Measurements from ENCODE around the gene CTIF. TPM values are rescaled to one million over a fixed set of nuclear protein-coding genes. Genes with fewer than 3 reads are reported as not detected.
"Not testable (repeated sequence)": the region's sequence is repeated elsewhere in the genome, so short reads cannot be mapped to it uniquely, and the experiment has no call there.

The CTIF gene
- total and polyA plus RNA-seq, 4 donors = 10.6 to 26.7 (median 12.3) TPM

- TF ChIP-seq CTCF (IDR thresholded peaks at IDR 0.05; ENCODE audit: low read depth, low read length, missing input control) (no peak), JUND (IDR thresholded peaks at IDR 0.05) (no peak)
Observed at GRCh38 chr18:48504819-48505218, 34.0 kb upstream of the CTIF start (continued).

GRCh38 chr18:48506983-48507568, 31.8 kb upstream of the CTIF start:
- H3K27me3 ChIP-seq (ENCODE audit: control insufficient read depth in 4 of 4, insufficient read depth in 4 of 4, low read length in 3 of 4); DNase-seq (ENCODE audit: low spot score); H3K4me1 ChIP-seq (ENCODE audit: control insufficient read depth in 4 of 4, insufficient read depth in 4 of 4, low read length in 3 of 4); H3K27ac ChIP-seq (ENCODE audit: low read depth in 1 of 2, low read length in 2 of 2); H3K36me3 ChIP-seq (ENCODE audit: control insufficient read depth in 4 of 4, insufficient read depth in 3 of 4, low read depth in 1 of 4, low read length in 3 of 4); H3K9ac ChIP-seq (ENCODE audit: low read depth in 1 of 2, low read length in 2 of 2); H3K9me3 ChIP-seq (ENCODE audit: control insufficient read depth in 4 of 4, low read length in 3 of 4): not testable (repeated sequence)
- WGBS = 95% methylated on average over 1 of the region's 1 CpG
- H3K4me3 ChIP-seq (ENCODE audit: low read depth in 1 of 3, low read length in 3 of 3) = peak overlapping the region in 1 of 3 donors; percentile 5

GRCh38 chr18:48512498-48512897, 26.3 kb upstream of the CTIF start:
- not testable (repeated sequence) for H3K27ac ChIP-seq (ENCODE audit: low read depth in 1 of 2, low read length in 2 of 2); H3K9ac ChIP-seq (ENCODE audit: low read depth in 1 of 2, low read length in 2 of 2); DNase-seq (ENCODE audit: low spot score); H3K9me3 ChIP-seq (ENCODE audit: control insufficient read depth in 4 of 4, low read length in 3 of 4); H3K4me3 ChIP-seq (ENCODE audit: low read depth in 1 of 3, low read length in 3 of 3); H3K36me3 ChIP-seq (ENCODE audit: control insufficient read depth in 4 of 4, insufficient read depth in 3 of 4, low read depth in 1 of 4, low read length in 3 of 4); H3K27me3 ChIP-seq (ENCODE audit: control insufficient read depth in 4 of 4, insufficient read depth in 4 of 4, low read length in 3 of 4); H3K4me1 ChIP-seq (ENCODE audit: control insufficient read depth in 4 of 4, insufficient read depth in 4 of 4, low read length in 3 of 4)
- 81% methylated on average over 4 of the region's 4 CpGs for WGBS

GRCh38 chr18:48514786-48515185, 24.0 kb upstream of the CTIF start:
- Histone ChIP-seq H3K4me3 (ENCODE audit: low read depth in 1 of 3, low read length in 3 of 3) (no peak overlapping the region), H3K9ac (ENCODE audit: low read depth in 1 of 2, low read length in 2 of 2) (no peak overlapping the region), H3K36me3 (ENCODE audit: control insufficient read depth in 4 of 4, insufficient read depth in 3 of 4, low read depth in 1 of 4, low read length in 3 of 4) (no peaks in the 10 kb centered on the region), H3K27me3 (ENCODE audit: control insufficient read depth in 4 of 4, insufficient read depth in 4 of 4, low read length in 3 of 4) (no peaks in the 10 kb centered on the region), H3K27ac (ENCODE audit: low read depth in 1 of 2, low read length in 2 of 2) (no peak overlapping the region), H3K9me3 (ENCODE audit: control insufficient read depth in 4 of 4, low read length in 3 of 4) (no peaks in the 10 kb centered on the region), H3K4me1 (ENCODE audit: control insufficient read depth in 4 of 4, insufficient read depth in 4 of 4, low read length in 3 of 4) (no peaks in the 10 kb centered on the region)
- no peak for DNase-seq (ENCODE audit: low spot score)
- no peak for TF ChIP-seq RAD21 (IDR thresholded peaks at IDR 0.05)
- TF ChIP-seq NR2F2 (IDR thresholded peaks at IDR 0.05) = no peak
- no peak for TF ChIP-seq SP1 (IDR thresholded peaks at IDR 0.05)
- TF ChIP-seq JUND (IDR thresholded peaks at IDR 0.05) = no peak
- TF ChIP-seq HNF4A (conservative IDR thresholded peaks at IDR 0.05) = no peak
- TF ChIP-seq EGR1 (IDR thresholded peaks at IDR 0.05; ENCODE audit: low read depth in 2 of 2) = no peak
- WGBS = 93% methylated on average over 11 of the region's 11 CpGs

- Histone ChIP-seq H3K4me3 (ENCODE audit: low read depth in 1 of 3, low read length in 3 of 3) (no peak overlapping the region), H3K4me1 (ENCODE audit: control insufficient read depth in 4 of 4, insufficient read depth in 4 of 4, low read length in 3 of 4) (no peaks in the 10 kb centered on the region), H3K9ac (ENCODE audit: low read depth in 1 of 2, low read length in 2 of 2) (no peak overlapping the region), H3K36me3 (ENCODE audit: control insufficient read depth in 4 of 4, insufficient read depth in 3 of 4, low read depth in 1 of 4, low read length in 3 of 4) (no peaks in the 10 kb centered on the region), H3K27ac (ENCODE audit: low read depth in 1 of 2, low read length in 2 of 2) (no peak overlapping the region), H3K27me3 (ENCODE audit: control insufficient read depth in 4 of 4, insufficient read depth in 4 of 4, low read length in 3 of 4) (no peaks in the 10 kb centered on the region), H3K9me3 (ENCODE audit: control insufficient read depth in 4 of 4, low read length in 3 of 4) (no peaks in the 10 kb centered on the region)
- 90% methylated on average over 7 of the region's 7 CpGs for WGBS
- TF ChIP-seq HNF4A (conservative IDR thresholded peaks at IDR 0.05) (no peak), TAF1 (conservative IDR thresholded peaks at IDR 0.05) (no peak), FOXA2 (IDR thresholded peaks at IDR 0.05) (no peak), RAD21 (IDR thresholded peaks at IDR 0.05) (no peak)
- no peak for DNase-seq (ENCODE audit: low spot score)
Observed at GRCh38 chr18:48517048-48517447, 21.8 kb upstream of the CTIF start.

Data from liver (tissue), 9 donors.